Stimulated activated naive B cell treated with anti-CD40 and anti-IgM and Interleukin-4, amounts not matched to agents 10 μg/mL and 1 μg/mL and 100 μg/mL, for 72 hours (primary cell): ENCODE data around the gene ELL3.
"Not testable (repeated sequence)": the region's sequence is repeated elsewhere in the genome, so short reads cannot be mapped to it uniquely, and the experiment has no call there.

Experiments used
- ATAC-seq, 2 donors: fragments of 150-1000 bp; cut with Tn5 transposase; replicated peaks; 2 replicates each; pipeline ENCODE4 v1.10.0; 2021; ENCODE audit warnings: moderate library complexity in 1 of 2
- DNase-seq: peaks from one replicate; pipeline ENCODE4 v3.0.0; 2021
- H3K27ac Mint-ChIP-seq: one replicate; pipeline ENCODE4 v1.8.0; 2022; ENCODE audit warnings: mild to moderate bottlenecking, mixed read lengths
- H3K27me3 Mint-ChIP-seq, 2 donors: one replicate each; pipeline ENCODE4 v1.8.0; 2022; ENCODE audit warnings: mixed read lengths in 2 of 2
- H3K36me3 Mint-ChIP-seq, 2 donors: one replicate each; pipeline ENCODE4 v1.8.0; 2022; ENCODE audit warnings: mixed read lengths in 2 of 2, mild to moderate bottlenecking in 1 of 2
- H3K4me1 Mint-ChIP-seq, 2 donors: one replicate each; pipeline ENCODE4 v1.8.0; 2022; ENCODE audit warnings: mixed read lengths in 2 of 2, mild to moderate bottlenecking in 1 of 2
- H3K4me3 Mint-ChIP-seq, 2 donors: one replicate each; pipeline ENCODE4 v1.8.0; 2022; ENCODE audit warnings: mild to moderate bottlenecking in 2 of 2, mixed read lengths in 2 of 2, moderate library complexity in 1 of 2
- H3K9me3 Mint-ChIP-seq, 2 donors: one replicate each; pipeline ENCODE4 v1.8.0; 2022; ENCODE audit warnings: mixed read lengths in 2 of 2, mild to moderate bottlenecking in 1 of 2

The ELL3 gene

GRCh38 chr15:43772624-43773023 is 4.1 kb downstream of the ELL3 start:
- DNase-seq (no peak), ATAC-seq (no peak)
- H3K9me3 Mint-ChIP-seq = no peaks in the 10 kb centered on the region
- H3K27me3 Mint-ChIP-seq = no peaks in the 10 kb centered on the region
- H3K36me3 Mint-ChIP-seq = peaks cover 53 to 69% of the 10 kb centered on the region in 2 donors
- no peak overlapping the region for H3K27ac Mint-ChIP-seq
- H3K4me1 Mint-ChIP-seq = peaks cover 14 to 38% of the 10 kb centered on the region in 2 donors
- H3K4me3 Mint-ChIP-seq = no peak overlapping the region

GRCh38 chr15:43771816-43772215 is 5.0 kb downstream of the ELL3 start:
- Mint-ChIP-seq H3K9me3 (no peaks in the 10 kb centered on the region), H3K4me1 (peaks cover 14 to 31% of the 10 kb centered on the region in 2 donors), H3K27ac (no peak overlapping the region), H3K36me3 (peaks cover 53 to 69% of the 10 kb centered on the region in 2 donors), H3K27me3 (no peaks in the 10 kb centered on the region), H3K4me3 (no peak overlapping the region)
- ATAC-seq = no peak
- no peak for DNase-seq

DNA sequence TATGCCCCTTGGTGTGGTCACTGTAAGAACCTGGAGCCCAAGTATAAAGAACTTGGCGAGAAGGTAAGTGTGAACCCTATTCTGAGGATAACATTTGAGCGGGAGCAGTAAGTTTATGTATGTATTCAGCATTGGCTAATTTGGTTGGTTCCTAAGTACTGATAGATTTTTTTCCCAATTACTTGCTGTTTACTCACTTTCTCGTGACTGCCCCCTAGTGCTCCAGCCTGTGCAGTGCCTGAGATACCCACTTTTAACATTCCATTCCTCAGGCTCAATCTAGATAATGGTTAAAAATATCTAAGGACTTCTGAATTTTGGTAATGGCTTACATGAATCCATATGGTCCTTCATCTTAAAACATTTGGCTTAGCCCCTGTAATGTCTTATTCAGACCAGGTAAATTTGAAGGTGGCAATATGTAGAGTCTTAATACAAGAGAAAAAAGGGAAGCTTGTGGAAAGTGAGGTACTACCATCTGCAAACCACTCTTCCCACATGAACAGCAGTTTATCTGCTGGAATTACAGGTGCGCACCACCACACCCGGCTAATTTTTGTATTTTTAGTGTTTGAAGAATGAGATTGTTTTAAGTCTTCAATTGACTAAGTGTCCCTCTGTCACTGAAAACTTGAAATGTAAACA is 7.1 kb downstream of the ELL3 start:
- DNase-seq = peak; percentile 21
- peak; percentile 70 to 77 for ATAC-seq
- Mint-ChIP-seq H3K27ac (peak overlapping the region; percentile 25), H3K4me1 (peaks cover 7 to 14% of the 10 kb centered on the region in 2 donors), H3K4me3 (no peak overlapping the region), H3K36me3 (peaks cover 48 to 61% of the 10 kb centered on the region in 2 donors), H3K9me3 (no peaks in the 10 kb centered on the region), H3K27me3 (no peaks in the 10 kb centered on the region)

DNA sequence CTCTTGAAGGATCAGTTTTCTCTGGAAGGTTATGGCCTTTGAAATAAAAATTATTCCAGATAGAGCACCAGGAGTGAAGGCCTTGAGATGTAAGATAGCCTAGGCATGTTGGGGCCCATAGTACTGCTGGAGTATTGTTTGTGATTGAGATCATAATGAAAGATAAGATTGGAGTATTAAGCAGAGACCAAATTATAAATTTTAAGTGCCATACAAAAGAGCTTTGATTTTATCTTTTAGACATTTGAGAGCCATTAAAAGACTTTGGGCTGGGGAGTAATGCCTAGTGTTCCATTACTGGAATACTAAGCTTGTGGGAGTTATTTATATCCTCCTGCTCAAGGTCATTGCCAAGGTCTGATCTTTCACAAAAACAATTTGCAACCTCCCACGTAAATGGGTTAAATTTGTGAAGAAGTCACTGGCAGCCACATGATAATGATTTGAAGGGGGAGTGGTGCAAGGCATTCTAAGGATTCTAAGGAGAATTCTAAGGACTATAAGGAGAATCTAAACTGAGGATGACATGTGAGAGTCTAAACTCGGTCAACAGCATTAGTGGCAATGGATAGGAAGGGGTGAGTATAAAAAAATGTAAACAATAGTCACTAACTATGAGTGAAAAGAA is 12.8 kb downstream of the ELL3 start:
- H3K4me1 Mint-ChIP-seq = peaks cover 0 to 5% of the 10 kb centered on the region in 2 donors
- DNase-seq (no peak), ATAC-seq (no peak)
- H3K27me3 Mint-ChIP-seq = no peaks in the 10 kb centered on the region
- H3K27ac Mint-ChIP-seq = no peak overlapping the region
- H3K9me3 Mint-ChIP-seq = no peaks in the 10 kb centered on the region
- peaks cover 28 to 36% of the 10 kb centered on the region in 2 donors for H3K36me3 Mint-ChIP-seq
- no peak overlapping the region for H3K4me3 Mint-ChIP-seq

- no peak for ATAC-seq
- Mint-ChIP-seq H3K36me3 (peaks cover 28 to 30% of the 10 kb centered on the region in 2 donors), H3K27me3 (no peaks in the 10 kb centered on the region), H3K9me3 (no peaks in the 10 kb centered on the region), H3K4me1 (peaks cover 0 to 5% of the 10 kb centered on the region in 2 donors), H3K27ac (no peak overlapping the region), H3K4me3 (no peak overlapping the region)
- no peak for DNase-seq
Measured at GRCh38 chr15:43762824-43763223, 13.9 kb downstream of the ELL3 start.

DNA sequence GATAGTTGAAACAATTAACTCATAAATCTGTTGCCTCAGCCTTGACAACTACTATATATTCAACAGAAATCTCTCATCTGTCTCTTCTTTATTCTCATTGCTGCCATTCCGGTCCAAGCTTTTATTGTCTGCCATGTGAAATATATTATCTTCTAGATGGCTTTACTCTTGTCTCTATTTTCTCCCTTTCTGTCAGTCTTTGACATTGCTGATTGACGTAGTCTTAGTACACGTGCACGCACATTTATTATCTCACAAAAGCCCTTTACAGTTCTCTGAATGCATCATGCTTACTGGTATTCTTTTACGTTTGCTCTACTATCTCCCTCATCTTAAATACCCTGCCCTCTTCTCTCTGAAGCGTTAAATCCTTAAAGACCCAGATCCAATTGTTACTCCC is 24.9 kb downstream of the ELL3 start:
- H3K4me1 Mint-ChIP-seq = peaks cover 20 to 54% of the 10 kb centered on the region in 2 donors
- ATAC-seq (no peak), DNase-seq (no peak)
- H3K27me3 Mint-ChIP-seq = no peaks in the 10 kb centered on the region
- H3K27ac Mint-ChIP-seq = no peak overlapping the region
- no peak overlapping the region for H3K4me3 Mint-ChIP-seq
- no peaks in the 10 kb centered on the region for H3K9me3 Mint-ChIP-seq
- H3K36me3 Mint-ChIP-seq = peaks cover 21 to 24% of the 10 kb centered on the region in 2 donors

DNA sequence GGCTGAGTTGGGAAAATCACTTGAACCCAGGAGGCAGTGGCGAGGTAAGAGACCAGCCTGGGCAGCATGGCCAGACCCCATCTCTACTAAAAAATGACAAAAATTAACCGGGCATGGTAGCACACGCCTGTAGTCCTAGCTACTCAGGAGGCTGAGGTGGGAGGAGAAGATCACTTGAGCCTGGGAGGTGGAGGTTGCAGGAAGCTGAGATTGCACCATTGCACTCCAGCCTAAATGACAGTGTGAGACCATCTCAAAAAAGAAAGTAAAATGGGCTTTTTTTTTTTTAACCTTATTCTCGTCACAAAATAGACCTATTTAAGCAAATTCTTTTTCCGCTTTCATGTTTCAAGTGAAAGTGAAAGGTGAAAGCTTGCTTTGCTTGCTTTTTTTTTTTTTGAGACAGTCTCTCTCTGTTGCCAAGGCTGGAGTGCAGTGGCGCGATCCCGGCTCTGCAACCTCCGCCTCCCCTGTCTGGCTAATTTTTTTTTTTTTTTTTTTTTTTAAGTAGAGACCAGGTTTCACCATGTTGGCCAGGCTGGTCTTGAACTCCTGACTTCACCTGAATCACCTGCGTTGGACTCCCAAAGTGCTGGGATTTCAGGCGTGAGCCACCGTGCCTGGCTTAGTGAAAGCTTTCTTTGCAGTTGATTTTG is 26.9 kb downstream of the ELL3 start:
- DNase-seq (peak; percentile 11), ATAC-seq (peak; percentile 44)
- Mint-ChIP-seq H3K9me3 (no peaks in the 10 kb centered on the region), H3K27me3 (no peaks in the 10 kb centered on the region), H3K4me3 (peak overlapping the region; percentile 78 to 80), H3K27ac (peak overlapping the region; percentile 83), H3K36me3 (peaks cover 19 to 24% of the 10 kb centered on the region in 2 donors), H3K4me1 (peaks cover 22 to 64% of the 10 kb centered on the region in 2 donors)

DNA sequence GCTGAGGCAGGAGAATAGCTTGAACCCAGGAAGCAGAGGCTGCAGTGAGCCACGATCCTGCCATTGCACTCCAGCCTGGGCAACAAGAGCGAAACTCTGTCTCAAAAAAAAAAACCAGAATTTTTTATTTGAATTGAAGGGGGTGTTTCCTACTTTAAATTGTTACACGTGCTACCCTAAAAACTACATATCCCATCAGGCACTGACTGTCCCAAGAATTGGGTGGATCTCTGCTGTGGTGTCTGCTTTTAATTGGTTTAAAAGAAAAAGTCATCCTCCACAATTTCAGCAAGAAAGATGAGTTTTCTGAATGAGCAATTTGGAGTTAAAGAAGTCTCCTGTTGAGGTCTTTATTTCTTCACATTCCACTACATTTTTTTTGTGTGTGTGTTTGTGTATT is 28.4 kb downstream of the ELL3 start:
- ATAC-seq = no peak
- H3K36me3 Mint-ChIP-seq = peaks cover 13 to 26% of the 10 kb centered on the region in 2 donors
- H3K4me1 Mint-ChIP-seq = peaks cover 30 to 71% of the 10 kb centered on the region in 2 donors
- peak overlapping the region; percentile 25 for H3K27ac Mint-ChIP-seq
- no peaks in the 10 kb centered on the region for H3K9me3 Mint-ChIP-seq
- DNase-seq = no peak
- H3K4me3 Mint-ChIP-seq = peak overlapping the region; percentile 39 to 85
- H3K27me3 Mint-ChIP-seq = no peaks in the 10 kb centered on the region

- DNase-seq (peak; percentile 29), ATAC-seq (peak; percentile 31 to 36)
- H3K27ac Mint-ChIP-seq = peak overlapping the region; percentile 99
- H3K4me3 Mint-ChIP-seq = peak overlapping the region; percentile 85 to 93
- H3K36me3 Mint-ChIP-seq = peaks cover 9 to 25% of the 10 kb centered on the region in 2 donors
- not testable (repeated sequence) for H3K9me3 Mint-ChIP-seq, H3K27me3 Mint-ChIP-seq
- H3K4me1 Mint-ChIP-seq = peaks cover 27 to 65% of the 10 kb centered on the region in 2 donors
Measured at GRCh38 chr15:43746903-43747309, 29.9 kb downstream of the ELL3 start.

DNA sequence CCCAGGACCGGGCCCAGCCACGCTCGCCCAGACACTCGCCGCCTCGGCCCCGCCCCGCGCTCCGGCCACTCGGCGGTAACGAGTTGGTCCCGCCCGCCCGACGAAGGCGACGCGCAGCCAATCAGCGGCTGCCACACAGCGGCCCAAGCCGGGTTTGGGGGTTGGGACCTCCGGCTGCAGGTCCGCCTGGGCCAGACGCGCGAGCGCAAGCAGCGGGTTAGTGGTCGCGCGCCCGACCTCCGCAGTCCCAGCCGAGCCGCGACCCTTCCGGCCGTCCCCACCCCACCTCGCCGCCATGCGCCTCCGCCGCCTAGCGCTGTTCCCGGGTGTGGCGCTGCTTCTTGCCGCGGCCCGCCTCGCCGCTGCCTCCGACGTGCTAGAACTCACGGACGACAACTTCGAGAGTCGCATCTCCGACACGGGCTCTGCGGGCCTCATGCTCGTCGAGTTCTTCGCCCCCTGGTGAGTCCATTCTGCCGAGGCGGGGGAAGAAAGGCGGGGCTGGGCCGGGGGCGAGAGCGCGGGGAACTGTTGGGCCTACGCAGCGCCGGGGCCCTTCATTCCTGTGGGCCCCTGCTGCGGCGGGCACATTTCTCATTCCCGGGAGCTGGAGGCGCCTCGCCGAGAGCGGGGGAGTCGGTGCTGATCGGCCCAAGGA is 30.4 kb downstream of the ELL3 start, which contains the start of gene PDIA3:
PDIA3 (plus strand) TSS at position 194 of the 658 bp plus-strand sequence; CDS start at position 296, 102 bp downstream.
- peaks cover 8 to 23% of the 10 kb centered on the region in 2 donors for H3K36me3 Mint-ChIP-seq
- DNase-seq = peak; percentile 89
- H3K4me3 Mint-ChIP-seq = peak within 1 kb of the TSS; percentile 85 to 93
- H3K9me3 Mint-ChIP-seq, H3K27me3 Mint-ChIP-seq: not testable (repeated sequence)
- peaks cover 25 to 61% of the 10 kb centered on the region in 2 donors for H3K4me1 Mint-ChIP-seq
- ATAC-seq = peak; percentile 84 to 87
- peak within 1 kb of the TSS; percentile 99 for H3K27ac Mint-ChIP-seq

GRCh38 chr15:43735416-43735815 is 41.4 kb downstream of the ELL3 start:
- H3K4me1 Mint-ChIP-seq = peaks cover 2 to 6% of the 10 kb centered on the region in 2 donors
- H3K27ac Mint-ChIP-seq = no peak overlapping the region
- ATAC-seq = no peak
- no peak overlapping the region for H3K4me3 Mint-ChIP-seq
- no peak for DNase-seq
- no peaks in the 10 kb centered on the region for H3K27me3 Mint-ChIP-seq
- H3K9me3 Mint-ChIP-seq = no peaks in the 10 kb centered on the region
- H3K36me3 Mint-ChIP-seq = no peaks in the 10 kb centered on the region

DNA sequence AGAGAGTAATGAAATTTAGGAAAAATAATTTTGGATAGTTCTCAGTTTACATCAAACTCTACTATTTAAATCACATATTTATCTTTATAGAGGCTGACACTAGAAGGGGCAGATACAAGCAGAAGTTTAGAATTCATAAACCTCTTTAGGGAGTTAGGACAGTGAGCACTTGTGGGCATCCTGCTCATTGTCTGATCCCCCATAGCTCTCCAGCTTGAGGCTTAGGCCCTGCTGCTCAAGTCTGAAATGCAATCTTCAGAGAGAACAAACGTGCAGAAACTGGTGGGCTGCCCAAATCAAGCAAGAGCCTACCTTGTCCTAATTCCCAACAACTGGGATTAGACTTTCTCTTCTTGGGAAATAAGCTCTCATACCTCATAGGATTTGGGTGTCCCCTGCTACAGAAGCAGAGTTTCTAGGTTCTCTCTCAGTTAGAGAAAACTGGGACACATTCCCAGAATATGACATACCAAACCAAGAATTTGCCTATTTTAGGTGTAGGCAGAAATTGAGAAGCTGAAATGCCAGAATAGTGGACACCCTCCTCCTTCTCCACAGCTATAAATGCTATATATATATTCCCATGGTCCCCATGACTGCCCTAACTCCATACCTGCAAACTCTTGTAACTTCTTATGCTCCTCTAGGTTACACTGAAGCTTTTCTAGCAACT is 48.6 kb downstream of the ELL3 start:
- not testable (repeated sequence) for H3K4me3 Mint-ChIP-seq, H3K36me3 Mint-ChIP-seq, DNase-seq, H3K27ac Mint-ChIP-seq, H3K27me3 Mint-ChIP-seq, H3K4me1 Mint-ChIP-seq, ATAC-seq, H3K9me3 Mint-ChIP-seq

DNA sequence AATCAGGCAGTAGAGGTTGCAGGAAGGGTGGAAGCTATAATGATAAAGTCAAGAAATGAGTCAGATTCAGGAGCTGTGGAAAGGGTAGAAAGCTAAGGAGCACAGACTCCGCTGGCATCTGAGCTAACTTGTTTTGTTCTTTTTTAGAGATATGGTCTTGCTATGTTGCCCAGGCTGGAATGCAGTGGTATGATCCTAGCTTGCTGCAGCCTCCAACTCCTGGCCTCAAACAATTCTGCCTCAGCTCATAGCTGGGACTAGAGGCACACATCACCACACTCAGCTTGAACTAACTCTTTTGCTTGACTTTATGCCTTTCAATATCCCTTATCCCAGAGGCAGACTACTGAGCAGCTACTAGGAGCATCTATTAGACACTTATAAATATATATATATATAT is 50.5 kb downstream of the ELL3 start:
- not testable (repeated sequence) for H3K27ac Mint-ChIP-seq, H3K4me3 Mint-ChIP-seq, H3K4me1 Mint-ChIP-seq, H3K36me3 Mint-ChIP-seq, DNase-seq, ATAC-seq, H3K9me3 Mint-ChIP-seq, H3K27me3 Mint-ChIP-seq

DNA sequence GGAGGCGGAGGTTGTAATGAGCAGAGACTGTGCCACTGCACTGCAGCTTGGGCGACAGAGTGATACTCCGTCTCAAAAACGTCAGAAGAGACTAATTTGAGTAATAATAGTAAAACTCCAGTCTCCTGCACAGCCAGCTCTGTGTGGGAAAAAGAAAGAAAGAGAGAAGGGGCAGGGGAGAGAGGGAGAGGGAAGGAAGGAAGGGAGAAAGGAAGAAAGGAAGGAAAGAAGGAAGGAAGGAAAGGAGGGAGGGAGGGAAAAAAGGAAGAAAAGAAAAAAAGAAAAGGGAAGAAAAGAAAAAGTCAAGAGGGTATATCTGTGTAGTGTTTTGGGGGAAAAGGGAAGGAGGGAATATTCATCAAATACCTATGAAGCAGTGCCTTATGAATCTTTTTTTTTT is 53.6 kb downstream of the ELL3 start:
- no peak for DNase-seq
- Mint-ChIP-seq H3K4me1 (no peaks in the 10 kb centered on the region), H3K27me3 (peaks cover 0 to 8% of the 10 kb centered on the region in 2 donors), H3K9me3 (no peaks in the 10 kb centered on the region), H3K4me3 (no peak overlapping the region), H3K36me3 (no peaks in the 10 kb centered on the region), H3K27ac (no peak overlapping the region)
- ATAC-seq = no peak
